ENCODE measurements around the gene FRMD1.

Gene FRMD1

DNA sequence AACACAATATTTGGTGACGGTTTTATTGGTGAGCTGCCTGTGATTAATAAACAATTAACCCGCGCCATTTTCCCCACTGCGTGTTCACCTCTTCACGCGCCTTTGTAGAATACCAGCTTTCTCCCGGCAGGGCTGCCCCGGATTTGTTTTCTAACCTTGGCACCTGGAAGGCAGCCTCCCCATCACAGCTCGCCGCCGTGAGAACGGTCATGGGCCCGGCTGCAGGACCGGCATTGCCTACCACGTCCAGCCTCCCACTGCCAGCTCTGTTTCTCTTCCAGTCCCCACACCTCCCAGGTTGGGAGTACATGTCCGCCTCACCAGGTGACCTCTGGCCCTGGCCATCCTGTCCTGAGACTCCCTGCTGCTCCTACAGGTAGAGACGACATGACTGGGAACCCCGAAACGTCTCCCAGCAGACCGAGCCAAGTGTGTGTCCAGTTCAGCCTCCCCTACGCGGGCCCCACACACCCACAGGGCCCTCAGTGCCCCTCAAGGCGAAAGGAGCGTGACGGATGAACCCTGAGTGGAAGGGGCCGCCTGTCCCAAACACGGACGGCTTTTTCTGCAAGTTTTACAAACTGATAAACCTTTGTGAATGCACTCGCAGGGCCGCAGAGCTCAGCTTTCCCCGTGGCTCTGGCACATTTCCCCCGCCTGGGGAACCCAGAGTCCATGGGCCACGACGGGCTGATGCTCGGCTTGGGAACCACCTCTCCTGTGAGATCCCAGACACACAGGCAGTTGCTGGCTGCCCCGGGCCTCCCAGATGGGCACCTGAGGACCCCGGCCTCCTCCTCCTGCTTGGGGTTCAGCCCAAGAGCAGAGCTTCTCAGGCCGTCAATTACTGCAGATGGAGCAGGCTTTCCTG, 25.7 kb downstream of the FRMD1 start:
- no peak for DNase-seq

DNA sequence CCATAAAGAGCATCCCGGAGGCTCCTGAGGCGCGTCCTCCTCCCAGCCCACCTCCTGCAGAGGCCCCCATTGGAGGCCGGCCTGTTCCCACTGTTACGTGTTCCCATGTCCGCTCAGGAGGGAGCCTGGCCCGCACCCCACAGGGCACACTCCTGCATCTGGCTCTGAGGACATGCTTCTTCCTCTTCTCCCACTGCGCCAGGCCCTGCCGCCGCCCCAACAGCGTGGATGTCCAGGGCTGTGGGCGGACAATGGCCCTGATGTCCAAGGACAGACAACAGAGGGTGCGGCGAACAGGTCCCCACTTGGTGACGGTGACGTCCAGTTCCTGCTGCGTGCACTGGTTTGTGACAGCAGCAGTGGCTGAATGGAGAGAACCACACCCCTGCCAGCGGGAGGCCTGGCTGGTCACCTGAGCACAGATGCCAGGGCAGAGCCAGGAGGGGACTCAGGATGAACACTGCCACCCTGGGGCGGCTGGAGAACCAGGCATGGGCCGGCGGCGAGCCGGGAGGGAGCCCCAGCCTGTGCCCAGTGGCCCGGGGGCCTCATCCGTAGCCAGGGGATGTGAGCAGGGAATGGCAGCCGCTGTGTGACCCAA, 26.6 kb downstream of the FRMD1 start:
- DNase-seq = no peak

DNA sequence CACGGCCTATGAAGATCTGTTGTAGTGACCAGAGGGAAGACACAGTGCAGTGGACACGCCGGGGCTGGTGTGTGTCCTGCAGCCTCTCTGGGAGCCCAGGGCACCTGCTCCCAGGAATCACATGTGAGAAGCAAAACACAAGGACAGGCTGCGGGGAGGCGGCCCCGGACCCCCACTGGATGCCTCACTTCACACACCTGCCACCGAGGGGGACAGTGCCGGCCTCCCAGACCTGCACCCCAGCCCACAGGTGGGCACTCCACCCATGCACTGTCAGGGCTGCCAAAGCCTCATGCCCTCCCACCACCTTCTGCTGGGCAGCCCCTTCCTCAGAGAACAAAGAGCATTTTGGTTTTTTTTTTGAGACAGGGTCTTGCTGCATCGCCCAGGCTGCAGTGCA, 27.4 kb downstream of the FRMD1 start:
- no peak for DNase-seq

DNA sequence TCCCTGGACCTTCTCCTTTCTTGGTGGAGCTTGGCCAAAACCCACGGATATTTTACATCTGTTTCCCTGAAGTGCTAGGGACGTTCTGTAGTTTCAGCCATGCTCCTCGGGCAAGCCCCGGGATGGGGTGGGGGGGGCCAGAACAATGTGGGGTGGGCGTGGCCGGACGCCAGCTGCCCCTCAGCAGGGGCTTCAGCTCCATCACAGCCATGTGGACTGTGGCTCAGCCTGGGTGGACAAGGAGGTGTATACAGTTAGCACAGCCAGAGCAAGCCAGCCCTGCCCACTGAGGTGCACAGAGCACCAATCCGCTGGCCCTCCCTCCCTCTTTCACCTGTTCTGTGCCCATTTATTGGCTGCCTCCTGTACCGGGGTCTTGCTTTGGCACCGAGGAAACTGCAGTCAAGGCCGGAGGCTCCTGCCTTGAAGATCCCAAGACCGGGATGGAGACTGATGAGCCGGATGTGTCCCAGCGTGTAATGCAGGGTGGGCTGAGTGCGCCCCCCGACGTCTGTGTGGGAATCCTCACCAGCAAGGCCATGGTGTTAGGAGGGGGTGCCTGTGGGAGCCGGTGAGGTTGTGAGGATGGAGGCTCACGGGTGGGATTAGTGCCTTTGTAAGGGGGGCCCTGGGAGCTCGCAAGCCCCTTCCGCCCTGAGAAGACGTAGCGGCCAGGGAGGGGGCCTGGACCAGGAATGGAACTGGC, 28.0 kb downstream of the FRMD1 start:
- no peak for DNase-seq

DNA sequence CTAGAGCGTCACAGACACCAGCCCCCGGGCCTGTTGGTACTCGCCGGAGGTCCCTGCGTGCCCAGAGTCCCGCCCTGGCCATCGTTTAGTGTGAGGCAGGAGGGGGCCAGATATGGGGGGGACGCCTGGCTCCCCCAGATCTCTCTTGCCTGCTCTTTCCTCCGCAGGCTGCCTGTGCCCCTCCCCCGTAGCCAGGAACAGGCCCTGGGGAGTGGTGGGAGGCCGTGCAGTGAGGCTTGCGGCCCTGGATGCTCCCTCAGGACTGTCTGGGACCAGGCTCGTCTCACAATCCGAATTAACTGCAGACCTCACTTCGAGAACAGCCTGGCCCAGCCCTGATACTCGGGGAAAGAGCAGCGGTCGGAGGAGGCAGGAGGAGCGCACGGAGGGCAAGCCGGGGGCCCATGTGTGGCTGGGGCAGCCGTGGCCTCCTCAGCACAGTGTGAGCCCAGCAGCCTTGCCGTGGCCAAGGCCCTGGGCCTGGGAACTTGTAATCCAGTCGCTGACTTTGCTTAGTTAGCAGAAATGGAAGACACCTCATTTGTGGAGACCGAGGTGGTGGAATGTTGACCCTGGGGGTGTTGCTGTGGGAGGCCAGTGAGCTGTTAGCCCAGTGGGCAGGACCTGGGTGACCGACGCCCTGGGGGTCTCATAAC, 28.7 kb downstream of the FRMD1 start:
- no peak for DNase-seq

DNA sequence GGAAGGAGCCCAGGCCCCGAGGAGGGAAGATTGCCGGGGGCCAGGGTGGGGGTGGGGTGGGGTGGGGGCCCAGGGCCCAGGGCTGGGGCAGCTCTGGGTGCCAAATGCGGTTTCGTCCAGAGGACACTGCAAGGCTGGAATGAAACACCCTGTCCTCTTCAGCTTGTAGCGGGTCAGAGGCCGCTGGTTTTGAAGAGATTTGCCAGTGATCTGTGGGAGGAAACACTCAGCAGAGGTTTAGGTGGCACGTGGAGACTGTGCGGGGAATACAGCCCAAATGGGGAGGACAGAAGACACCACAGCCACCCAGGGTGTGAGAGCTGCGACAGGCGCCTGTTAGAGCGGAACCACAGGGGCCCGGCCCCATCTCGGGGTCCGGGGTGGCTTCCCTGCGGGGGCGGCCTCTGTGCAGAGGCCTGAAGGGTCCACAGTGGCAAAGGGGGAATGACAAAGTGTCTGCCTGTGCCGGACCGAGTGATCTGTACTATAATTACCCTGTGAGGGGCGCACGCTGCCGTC, 29.2 kb downstream of the FRMD1 start:
- DNase-seq = no peak

DNA sequence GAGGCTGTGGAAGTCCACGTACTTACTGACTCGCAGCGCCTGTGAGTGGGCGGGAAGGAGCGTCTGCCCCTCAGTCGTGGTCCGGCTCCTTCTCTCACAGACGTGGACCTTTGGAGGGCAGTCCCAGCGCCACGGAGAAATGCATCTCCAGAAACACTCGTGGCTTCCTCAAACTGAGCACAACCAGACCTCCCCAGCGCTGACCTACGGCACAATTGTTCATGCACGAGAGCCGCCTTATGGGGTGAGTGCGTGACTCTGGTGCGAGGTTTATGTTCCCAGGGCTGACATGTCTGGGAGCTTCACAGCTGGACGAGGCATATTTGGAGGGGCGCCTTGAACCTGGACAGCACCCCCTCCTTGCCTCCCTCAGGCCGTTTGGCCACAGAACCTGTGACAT, 29.7 kb downstream of the FRMD1 start:
- no peak for DNase-seq

DNA sequence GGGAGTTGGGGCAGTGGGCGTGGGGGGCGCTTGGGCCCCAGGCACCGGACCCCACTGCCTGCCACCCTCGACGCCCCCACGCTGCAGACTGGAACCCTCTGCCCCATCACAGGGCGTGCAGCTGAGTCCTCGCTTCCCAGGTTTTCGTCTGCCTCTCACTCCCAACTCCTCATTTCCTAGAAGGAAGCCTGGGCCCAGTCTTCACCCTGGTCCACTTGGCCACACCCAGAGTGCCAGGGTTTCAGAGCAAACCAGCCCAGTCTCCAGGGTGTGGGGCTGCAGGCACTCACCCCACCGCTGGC, 30.3 kb downstream of the FRMD1 start:
- no peak for DNase-seq

DNA sequence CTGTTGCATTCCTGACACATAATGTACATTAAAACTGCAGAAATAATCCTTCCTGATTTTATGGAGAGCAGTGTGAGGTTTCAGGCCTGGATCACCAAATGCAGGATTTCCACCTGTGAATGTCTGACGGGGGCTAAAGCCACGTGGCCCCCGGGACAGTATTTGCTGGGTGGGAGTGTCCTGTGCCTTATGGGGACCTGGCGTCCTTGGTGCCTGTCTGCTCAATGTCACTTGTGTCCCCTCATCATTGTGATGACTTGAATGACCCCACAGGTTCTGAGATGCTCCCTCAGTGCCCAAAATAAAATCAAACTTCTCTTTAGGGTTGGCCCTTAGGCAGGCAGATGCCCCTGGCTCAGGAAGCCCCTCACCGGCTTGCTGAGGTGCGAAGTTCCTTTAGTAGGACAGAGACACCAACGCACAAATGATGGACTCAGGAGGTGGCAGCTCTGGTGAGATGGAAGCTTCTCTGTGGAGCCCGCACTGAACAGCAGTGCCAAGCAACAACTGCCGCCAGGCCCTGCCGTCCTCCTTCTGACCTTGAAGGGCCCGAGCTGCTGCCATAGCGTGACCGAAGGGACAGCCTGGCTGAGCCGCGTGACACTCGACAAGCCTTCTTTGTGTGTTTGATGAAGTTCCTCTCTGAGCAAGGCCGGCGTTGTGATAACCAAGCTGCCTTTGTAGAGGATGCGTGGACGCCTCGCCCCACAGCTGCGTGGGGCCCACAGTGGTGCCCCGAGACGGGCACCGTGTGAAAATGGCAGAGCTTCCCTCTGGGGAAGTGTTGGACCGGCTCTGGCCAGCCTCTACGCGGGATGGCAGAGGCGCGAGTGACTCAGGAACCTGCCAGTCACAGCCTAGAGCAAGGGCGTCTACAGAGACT, 30.9 kb downstream of the FRMD1 start:
- no peak for DNase-seq

DNA sequence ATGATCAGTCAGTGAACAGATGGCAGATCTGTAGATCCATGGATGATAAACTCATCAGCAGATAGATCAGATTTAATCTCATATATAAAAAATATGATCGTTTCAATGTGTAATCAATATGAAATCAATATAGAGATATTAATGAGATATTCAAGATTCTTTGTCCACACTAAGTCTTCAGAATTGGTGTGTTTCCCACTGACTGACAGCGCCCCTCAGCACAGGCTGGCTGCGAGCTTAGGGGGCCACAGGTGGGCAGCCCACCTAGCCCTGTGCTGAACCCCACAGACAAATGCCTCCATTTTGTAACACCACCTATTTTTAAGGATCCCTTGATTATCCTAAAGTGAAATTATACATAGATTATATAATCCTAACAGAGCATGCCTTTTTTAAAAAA, 32.3 kb downstream of the FRMD1 start:
- no peak for DNase-seq

DNA sequence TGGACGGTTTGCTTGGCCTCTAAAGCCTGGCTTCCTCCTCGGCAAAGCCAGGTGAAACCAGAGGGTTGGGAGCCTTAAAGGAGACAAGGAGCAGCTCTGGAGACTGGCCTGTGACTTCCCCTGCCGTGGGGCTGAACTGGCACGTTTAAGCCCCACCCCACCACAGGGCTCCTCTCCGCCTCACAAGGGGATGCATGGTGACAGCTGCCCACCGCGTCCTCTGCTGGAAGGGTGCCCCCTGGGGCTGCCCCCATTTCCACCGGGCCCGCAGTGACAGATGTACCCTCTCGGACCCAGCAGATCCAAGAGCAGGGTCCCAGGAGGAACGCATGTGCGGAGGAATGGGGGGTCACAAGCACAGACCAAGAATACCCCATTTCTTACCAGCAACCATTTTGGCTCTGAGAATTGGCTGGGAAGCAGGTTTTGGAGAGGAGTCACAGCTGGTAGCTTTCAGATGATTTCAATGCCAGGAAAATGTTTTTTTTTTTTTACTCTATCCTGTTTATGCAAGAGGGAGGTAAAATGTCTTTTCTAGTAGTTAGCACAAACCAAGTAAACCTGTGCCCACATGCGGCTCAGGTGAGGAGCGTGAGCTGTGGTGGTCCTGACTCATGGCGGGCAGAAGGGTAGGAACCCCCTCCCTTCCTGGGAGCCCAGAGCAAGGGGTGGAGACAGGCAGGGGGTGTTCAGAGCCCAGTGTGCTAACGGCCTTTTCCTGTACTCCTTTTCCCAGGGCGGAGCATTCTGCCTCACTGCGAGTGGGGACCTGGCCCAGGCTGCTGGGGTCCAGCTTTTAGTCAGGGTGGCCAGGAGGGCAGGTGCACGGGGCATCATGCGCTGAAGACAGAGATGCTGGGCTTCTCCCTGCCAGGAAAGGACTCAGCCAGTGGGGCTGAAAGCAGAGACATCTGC, 33.0 kb downstream of the FRMD1 start:
- DNase-seq = no peak

DNA sequence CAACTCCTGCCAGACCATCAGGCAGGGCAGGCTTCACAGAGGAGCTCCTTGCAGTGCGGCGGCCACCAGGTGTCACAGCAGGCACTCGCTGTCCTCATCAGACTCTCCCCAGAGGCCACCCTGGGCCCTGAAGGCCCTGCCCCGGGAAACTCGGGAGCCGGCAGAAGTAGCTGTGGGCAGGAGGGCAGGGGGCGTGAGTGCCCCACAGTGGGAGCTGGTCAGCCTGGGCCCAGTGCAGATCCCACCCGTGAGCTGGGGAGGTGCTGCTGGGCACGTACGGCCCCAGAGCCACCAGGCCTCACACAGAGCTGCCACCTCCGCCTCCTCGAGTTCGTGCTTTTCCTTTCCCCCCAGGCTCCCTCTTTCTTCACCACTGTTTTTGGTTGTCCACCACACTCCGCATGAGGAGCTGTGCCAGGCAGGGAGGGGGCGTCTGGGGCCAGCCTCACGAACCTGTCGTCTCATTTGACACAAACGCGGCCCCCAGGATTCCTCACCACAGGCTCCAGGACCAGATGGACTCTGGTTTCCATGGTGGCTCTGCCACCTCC, 33.8 kb downstream of the FRMD1 start:
- no peak for DNase-seq

DNA sequence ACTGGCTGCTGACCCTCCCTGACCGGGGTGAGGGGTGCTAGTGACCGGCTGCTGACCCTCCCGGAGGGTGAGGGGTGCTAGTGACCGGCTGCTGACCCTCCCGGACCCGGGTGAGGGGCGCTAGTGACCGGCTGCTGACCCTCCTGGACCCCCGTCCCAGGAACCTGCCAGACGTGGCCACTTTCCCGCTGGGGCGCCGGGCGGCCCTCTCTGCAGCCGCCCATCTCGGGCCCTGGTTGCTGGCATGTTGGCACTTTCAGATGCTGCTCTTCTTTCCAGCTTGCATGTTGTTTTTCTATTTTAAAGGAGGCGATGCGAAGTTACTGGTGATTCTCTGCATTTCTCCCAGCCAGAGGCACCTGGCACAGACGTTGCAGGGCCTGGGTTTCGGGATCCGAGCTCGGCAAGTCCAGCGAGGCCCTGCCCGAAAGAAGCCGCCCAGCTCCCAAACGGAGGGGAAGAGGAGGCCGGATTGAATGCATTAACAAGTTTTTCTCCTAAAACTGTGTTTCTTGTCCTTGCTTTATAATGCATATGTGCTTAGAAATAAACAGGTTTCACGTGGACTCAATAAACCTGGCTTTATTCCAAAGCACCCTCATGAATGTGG, 34.4 kb downstream of the FRMD1 start:
- DNase-seq = no peak

DNA sequence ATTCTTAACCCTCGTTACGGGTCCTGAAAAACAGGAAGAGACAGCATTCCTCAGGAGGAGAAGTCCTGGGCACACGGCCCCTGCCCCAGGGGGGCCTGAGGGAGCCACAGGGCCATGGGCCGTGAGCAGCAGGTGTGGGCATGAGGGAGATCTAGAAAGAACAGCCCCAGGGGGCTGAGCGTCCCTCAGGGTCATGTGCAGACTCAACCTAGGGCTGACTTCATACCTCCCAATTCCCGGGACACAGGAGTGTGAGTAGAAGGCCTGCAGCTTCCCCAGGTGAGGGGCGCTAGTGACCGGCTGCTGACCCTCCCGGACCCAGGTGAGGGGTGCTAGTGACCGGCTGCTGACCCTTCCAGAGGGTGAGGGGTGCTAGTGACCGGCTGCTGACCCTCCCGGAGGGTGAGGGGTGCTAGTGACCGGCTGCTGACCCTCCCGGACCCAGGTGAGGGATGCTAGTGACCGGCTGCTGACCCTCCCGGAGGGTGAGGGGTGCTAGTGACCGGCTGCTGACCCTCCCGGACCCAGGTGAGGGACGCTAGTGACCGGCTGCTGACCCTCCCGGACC, 35.1 kb downstream of the FRMD1 start:
- no peak for DNase-seq

DNA sequence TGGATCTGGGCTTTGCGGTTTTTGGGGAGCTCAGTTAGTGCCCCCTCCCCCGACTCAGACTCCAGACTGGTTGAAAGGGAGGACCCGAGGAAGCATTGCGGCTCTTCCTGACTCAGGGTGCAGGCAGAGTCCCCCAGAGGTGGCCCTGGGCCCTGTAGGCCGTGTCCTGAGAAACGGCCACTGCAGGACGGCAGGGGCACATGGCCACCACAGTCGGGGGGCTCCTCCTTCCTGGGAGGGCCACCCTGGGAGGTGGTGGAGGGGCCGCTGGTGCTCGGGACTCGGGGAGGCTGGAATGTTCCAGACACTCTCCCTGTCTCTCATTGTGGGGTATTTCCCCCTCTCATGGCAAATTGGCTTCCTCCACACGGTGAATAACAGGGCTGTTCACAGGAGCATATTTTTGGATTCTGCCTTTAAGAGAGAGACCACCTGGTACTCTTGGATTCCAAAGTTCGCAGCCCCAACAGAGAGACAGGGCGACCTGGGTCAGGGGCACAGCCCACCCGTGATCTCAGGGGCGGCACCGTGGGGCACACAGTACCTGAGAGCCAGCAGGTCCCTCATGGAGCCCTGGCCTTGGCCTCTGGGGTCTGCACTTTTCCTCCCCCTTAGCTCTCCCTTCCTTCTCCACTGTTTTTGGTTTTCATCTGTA, 35.7 kb downstream of the FRMD1 start:
- DNase-seq = no peak

DNA sequence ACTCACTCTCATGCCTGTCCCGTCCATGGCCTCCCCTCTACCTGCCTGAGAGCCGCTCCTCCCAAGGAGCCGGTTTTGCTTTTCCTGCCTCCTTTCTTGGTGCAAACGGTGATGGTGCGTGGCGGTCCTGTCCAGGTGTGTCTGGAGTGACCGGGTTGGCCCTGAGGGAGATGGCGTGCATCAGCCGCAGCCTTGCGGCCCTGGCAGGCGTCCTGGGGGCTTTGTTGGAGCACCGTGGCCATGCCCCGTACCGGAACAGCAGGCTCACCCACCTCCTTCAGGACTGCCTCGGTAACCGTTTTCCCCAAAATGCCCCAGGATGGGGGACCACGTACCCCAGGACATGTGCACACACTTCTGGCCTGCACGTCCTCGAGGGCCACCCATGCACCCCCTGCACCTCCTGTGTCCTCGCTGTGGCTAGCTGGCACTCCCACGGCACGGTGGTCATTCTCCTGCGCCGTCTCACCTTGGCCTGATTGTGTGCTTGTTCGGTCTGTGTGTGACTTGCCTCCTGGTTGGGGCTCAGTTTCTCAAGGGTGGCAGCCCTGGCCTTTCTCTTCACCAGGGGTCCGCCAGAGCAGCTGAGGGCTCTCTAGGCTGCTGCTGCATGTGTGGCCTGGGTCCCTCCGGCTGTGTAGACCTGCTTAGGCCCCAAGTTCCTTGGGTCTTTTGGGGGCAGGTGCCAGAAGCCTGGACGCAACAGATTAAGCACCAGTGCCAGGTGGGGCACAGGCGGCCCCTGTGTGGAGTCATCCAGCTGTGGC, 36.4 kb downstream of the FRMD1 start:
- DNase-seq = no peak

DNA sequence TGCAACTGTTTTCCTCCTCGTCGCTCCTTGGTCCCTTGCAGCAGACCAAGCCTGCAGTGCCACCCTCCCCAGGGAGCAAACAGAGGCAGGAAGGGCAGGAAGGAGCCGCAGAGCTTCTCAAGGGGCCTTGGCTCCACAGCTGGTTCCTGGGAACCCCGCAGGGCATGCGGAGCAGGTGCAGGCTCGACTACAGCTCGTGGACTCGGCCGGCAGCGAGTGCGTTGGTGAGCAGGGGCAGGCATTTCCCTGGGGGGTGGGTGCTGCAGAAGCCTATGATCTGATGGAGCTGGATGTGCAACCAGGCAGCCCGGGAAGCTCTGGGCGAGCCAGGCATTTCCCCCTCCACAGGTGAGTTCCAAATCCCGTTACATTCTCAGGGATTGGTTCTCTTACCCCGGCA, 37.1 kb downstream of the FRMD1 start:
- no peak for DNase-seq

DNA sequence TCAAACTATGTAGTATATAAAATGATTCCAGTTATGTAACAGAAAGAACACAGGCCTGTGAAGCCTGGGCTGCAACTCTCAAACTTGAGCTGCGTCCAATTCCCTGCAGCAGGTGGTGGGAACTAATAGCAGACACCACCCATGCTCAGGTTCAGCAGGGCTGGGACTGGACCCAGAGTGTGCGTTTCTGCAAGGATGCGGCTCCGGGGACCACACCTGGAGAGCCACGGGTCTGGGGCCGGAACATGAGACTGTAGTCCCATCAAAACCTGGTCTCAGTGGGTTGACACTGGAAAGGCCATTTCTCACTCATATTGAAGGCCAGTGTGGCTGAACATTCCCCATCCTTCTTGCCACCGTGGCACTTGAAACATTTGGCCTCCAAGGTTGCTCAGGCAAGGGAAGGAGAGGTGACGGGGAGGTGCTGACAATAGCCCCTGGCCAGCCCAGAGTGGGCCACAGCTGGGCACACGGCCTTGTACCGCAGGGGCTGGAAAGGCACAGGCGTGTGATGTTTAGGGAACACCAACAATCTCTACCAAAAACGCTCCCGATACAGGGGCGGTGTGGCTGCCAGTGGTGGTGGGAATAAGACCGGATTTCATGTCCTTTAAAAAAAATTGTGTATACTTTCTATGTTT, 38.0 kb downstream of the FRMD1 start:
- DNase-seq = no peak
